GM18520 (cell line): ENCODE measurements around the gene GFAP.

Experiments used
- ATAC-seq: cut with Tn5 transposase; IDR thresholded peaks from one replicate; pipeline ENCODE4 v1.9.1; 2021; ENCODE audit not compliant: unreplicated experiment

The GFAP gene

DNA sequence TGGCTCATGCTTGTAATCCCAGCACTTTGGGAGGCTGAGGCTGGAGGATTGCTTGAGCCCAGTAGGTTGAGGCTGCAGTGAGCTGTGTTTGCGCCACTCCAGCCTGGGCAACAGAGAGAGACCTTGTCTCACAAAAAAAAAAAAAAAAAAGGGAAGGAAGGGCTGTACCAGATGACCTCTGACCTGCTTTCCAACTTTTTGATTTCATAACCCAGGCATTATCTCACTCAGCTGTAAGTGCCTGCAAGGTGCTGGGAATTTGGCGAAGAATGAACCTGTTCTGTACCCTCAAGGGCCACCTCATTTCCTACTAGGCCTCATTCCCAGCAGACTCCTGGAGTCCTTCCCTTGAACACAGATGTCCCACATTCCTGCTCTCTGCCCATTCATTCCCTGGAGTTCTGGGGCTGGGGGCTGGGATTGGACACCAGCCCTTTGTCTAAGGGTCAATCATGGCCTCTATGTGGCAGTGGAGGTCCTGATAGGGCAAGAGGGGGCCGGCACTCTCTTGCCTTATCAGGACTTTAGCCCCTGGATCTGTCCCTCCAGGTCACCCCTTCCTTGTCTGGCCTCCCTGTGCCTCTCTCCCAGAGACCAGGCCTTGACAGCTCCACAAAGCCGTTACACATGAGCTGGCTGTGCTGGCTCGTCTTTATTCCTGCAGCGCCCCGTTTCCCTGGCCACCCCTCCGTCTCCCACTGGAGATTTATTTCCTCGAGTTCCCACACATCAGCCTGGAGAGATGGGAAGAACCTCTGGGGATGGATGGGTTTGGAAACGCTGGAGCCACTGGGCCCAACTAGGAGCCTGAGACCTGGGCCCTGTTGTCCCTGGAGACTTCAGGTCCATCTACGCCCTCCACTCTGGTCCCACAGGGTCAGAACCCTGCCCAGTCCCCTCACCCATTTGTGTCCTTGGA lies 821 bp upstream of the GFAP start:
- no peak for ATAC-seq

DNA sequence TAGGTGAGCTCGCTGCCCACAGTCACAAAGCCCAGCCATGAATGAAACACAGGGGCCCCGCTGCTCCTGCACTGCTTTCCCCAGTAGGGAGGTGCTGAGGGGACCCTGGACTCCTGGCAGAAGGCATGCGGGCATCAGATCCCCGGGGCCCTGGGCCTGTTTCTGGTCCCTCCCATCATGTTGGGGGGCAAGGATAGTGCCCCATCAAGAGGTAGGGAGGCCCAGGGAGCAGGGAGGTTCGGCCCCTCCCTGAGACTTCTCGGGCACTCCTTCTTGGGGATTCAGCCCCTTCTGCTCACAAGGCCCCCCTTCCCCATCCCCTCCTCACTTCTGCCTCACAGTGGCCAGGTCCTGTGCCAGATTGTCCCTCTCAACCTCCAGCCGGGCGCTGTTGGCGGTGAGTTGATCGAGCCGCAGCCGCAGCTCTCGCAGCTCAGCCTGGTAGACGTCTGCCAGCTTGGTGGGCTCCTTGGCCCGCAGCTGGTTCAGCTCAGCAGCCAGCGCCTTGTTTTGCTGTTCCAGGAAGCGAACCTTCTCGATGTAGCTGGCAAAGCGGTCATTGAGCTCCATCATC lies 515 bp downstream of the GFAP start:
- ATAC-seq: no peak

DNA sequence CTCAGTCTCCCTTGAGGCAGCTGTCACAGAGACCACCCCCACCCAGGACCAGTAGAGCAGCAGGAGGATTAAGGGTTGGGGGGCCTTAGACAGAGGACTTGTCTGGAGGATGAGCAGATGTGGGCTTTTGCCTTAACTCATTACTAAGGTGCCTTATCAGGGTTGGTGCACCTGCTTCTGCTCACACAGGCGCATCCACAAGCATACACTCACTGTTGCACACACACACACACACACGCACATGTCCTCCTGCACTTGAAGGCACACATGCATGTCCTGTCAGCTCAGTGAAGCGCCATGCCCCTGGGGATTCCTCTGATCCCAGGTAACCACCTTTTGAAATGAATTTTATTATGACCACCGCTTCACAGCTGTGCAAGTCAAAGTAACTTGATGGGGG lies 1.2 kb downstream of the GFAP start:
- no peak for ATAC-seq

DNA sequence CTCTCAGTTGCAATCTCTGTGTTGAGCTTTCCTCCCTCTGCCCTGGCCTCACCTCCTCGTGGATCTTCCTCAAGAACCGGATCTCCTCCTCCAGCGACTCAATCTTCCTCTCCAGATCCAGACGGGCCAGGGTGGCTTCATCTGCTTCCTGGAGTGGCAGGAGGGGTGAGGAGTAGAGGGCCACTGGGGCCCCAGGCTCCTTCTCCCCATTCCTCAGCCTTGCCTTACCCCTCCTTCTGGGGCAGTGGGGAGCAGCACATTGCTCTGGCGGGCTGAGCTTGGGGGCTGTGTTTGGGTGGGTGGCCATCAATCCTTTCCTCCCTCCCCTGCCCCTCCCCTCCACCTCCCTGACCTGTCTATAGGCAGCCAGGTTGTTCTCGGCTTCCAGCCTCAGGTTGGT lies 1.6 kb downstream of the GFAP start:
- no peak for ATAC-seq

DNA sequence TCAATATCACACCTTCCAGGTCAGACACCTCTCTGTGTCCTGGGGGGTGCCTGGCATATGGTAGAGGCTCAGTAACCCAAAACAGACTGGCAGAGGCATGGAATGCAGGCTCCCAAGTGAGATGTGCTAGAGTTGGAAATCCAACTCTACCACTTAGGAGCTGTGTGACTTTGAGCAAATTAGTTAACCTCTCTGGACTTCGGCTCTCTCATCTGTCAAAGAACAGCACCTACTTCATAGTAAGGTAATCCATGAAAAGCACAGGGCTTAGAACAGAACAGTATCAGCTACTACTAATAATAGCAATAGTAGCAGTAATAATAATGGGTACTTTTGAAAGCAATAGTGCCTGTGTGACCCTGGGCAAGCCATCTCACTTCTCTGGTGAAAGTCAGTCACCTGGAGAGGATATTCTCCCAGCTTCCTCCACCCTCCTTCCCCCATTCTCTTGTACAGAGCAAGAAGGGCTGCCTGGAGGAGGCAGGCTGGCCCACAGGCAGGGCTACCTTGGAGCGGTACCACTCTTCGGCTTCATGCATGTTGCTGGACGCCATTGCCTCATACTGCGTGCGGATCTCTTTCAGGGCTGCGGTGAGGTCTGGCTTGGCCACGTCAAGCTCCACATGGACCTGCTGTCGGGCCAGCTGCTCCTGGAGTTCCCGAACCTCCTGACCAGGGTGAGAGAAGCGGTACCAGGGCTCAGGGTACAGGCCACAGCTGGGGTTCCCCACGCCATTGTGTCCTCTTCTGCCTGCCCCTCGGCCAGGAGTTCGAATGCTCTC lies 2.3 kb downstream of the GFAP start:
- no peak for ATAC-seq

DNA sequence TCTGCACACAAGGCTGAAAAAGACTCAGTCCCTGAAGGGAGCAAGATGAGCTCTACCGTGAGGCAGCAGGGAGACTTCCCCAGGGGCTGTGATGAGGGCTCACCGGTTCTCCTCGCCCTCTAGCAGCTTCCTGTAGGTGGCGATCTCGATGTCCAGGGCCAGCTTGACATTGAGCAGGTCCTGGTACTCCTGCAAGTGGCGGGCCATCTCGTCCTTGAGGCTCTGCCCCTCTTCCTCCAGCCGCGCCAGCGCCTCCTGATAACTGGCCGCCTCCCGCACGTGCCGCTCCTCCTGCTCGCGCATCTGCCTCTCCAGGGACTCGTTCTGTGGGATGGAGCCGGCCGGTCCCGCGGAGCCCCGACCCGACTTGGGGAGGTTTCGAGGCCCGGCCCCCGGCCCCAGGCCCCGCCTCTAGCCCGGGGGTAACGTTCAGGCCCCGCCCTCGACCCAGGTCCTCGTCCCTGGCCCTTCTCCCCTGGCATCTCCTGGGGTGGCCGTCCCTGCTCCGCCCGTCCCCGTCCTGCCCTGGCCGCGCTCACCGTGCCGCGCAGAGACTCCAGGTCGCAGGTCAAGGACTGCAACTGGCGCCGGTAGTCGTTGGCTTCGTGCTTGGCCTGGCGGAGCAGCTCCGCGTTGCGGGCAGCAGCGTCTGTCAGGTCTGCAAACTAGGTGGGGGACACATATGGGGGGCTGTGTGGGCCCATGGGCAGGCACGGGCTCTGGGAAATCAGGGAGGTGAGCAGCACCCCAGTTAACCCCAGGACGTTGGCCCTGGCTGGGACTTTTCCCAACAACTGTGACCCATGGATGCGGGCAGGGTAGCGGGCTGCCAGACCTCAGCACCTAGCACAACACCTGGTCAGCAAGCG lies 3.9 kb downstream of the GFAP start:
- no peak for ATAC-seq

DNA sequence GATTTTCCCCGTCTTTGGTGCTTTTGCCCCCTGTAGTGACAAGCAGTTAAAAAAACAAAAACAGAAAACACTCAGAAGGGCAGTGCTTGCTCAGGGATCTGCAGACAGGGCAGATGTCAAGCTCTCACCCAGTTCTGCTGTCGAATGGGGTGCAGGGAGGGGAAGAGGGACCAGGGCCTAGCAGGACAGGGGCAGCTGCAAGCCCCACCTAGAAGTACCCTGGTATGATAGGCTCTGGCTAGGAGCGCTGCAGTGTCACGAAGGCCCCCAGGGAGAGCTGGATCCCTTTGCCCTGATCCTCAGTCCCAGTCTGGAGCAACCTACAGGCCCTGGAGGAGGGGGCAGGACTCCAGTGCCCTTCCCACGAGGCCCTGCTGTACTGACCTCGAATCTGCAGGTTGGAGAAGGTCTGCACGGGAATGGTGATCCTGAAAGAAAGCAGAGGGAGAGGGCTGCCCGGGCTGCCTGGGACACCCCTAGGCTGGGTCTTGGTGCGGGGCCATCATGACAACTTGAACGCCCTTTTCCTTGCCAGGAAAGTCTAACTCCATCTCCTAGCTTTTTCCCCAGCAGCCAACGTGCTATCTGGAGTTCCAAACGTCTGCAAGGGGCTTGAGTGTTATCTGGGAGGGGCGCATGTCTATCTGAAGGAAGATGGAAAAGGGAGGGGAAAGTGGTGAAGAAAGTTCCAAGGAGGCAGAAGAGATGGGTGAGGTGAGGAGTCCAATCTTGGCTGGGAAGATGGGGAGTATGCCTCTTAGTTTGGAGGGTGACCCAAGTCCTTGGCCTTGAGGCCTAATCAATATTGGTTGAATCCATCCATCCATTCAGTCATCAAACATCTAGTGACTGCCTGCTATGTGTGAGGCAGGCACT lies 4.8 kb downstream of the GFAP start:
- ATAC-seq: no peak

DNA sequence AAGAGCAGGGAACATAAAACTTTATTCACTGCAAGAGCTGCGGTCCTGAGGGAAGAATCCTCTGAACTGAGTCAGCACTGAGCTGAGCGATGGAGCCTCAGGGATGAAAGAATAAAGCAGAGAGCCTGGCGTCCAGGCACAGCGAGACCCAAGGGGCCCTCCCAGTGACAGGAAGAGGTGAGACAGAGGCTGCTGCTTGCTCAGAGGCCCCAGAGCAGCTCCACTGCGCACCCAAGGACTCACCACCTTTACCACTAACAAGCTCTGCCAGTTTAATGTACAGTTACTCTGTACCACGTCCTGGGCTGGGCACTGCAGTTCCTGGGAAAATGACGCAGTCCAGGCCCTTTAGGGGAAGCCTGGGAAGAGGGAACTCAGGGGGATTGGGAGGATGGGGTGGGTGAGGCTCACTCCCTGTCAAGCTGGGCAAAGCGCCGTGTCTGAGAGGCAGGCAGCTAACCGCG lies 5.6 kb downstream of the GFAP start:
- no peak for ATAC-seq

DNA sequence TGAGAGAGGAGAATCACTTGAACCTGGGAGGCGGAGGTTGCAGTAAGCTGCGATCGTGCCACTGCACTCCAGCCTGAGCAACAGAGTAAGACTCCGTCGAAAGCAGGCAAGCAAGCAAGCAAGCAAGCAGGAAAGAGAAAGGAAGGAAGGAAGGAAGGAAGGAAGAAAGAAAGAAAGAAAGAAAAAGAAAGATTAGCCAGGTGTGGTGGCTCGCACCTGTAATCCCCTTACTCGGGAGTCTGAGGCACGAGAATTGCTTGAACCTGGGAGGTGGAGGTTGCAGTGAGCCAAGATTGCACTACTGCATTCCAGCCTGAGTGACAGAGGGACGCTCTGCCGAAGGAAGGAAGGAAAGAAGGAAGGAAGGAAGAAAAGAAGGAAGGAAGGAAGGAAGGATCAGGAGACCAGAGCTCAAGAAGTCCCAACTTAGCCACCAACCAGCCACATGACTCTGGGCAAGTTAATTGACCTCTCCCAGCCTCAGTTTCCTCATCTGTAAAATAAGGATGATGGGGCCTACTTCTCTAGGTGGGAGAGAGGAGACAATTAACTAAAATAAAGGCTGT lies 6.5 kb downstream of the GFAP start:
- no peak for ATAC-seq

DNA sequence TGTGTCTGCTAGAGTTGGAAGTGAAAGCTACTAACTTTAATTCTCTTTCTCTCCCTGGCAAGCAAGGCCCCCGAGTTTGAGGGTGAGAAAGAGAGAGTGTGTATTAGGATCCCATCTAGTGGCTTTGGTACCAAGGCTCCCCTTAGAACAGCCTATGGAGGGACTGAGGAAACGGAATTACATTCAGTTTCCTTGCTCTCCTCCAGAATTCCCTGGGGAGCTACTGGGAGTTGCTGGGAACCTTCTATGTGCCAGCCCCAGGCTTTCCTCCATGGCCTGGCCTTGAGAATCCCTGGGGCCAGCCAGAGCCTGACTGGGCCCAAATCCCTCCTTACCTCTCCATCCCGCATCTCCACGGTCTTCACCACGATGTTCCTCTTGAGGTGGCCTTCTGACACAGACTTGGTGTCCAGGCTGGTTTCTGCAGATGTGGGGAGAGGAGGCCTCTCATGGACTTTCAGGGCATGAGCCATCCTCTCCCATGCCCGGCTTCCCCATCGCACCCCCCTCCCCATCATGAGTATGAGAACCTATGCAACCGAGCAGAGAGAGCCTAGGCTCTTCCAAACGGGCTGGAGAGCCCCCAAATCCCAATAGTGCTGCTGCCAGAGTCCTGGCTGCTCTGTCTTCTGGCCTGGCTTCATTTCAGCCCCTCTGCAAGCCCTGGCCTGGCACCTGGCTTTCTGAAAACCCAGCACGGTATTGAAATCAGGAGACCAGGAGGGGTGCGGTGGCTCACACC lies 7.4 kb downstream of the GFAP start:
- ATAC-seq: no peak

DNA sequence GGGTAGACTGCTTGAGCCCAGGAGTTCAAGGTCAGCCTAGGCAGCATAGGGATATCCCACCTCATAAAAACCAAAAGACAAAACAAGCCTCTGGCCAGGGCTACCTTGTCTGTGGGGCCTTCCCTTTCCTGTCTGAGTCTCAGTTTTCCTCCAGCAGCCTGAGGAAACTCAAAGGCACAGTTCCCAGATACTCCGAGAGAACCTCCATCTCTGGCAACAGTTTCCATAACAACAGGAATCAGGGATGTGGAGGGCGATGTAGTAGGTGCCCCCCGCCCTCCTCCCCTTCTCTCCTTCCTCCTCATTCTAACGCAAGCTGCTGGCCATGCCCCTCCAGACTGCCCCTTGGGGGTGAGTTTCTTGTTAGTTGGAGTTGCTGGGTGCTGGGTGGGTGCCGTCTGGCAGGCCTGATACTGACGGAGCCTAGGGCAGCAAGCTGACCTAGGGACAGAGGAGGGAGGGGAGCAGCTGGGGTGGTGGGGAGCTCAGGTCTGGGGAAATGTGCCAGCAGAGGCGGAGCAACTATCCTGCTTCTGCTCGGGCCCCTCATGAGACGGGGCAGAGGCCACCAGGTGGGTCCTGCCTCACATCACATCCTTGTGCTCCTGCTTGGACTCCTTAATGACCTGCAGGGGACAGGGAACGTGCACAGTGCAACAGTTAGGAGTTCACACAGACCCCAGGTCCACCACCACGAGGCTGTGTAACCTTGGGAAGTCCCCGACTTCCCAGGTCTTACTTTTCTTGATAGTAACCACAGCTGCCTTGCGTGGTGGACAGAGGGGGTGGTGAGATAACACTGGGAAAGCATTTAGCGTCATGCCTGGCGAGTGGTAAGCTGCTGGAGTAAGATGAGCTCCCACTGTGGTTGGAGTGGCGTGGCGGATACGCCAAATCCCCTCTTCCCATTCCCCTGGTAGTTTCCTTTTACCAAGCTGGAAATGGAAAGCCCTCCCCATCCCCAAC lies 8.3 kb downstream of the GFAP start:
- no peak for ATAC-seq

DNA sequence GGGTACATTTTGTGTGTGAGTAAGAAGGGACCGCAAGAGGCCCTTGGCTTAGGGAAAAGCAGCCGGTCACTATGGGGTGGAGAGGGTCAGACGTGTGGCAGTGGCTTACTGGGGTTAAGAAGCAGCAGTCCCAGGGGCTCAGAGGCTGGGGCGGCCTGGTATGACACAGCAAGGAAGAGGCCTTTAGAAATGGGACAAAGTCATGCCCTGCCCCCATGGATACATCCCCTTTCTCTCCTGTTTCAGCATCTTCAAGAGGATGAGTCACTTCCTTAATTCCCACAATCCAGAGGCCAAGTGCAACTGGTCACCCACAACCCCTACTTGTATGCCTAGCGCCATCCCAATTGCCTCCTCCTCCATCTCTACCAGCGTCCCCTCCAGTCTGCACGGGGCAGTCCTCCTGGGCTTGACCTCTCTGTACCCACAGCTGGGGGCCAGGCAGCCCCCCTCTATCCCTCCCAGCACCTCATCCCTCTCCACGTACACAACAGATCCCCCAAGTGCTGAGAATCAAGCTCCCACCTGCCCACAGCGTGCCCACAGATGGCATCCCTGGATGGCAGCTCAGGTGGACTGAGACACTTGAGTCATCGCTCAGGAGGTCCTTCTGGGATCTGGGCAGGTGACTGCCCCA lies 9.2 kb downstream of the GFAP start:
- ATAC-seq: no peak

DNA sequence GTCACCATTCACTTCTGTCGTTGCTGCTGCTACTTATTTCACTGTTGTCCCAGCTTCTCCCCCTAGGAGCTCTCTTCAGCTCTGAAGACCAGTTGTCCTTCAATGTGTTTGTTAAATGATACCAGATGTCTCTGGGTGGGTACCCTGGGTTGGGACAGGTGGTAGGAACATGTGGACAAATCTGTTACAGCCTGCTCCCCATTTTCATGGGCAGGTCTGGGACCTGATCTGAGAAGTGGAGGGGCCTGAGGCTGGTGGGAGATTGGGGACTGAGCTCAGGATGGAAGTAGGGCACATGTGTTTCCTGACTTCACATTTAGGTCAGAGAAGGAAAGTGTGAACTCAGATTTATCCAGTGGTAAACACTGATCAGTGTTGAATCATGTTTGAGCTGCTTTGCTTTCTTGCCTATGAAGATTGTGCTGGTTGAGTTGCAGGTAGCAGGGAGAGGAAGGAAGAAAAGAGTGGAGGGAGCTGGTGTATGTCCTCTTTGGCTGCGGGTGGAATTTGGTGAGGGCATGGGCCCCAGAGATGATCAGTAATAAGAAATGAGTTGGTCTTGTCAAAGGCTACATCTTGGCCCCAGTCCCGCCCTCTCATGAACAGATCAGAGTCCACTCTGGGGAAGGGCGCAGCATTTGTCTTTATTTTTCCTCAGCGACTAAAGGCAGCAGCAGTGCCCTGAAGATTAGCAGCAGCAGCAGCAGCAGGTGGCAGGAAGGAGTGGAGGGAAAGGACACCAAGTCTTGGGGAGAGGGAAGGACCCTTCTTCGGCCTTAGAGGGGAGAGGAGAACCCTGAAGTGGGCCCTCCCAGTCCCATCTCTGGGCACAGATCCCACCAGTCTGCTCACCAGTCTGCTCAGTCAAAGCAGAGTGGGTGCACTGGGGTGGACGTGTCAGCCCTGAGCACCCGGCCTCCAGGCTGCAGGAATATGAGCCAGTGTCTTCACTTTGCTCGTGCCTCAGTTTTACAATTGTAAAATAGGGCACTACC lies 10.0 kb downstream of the GFAP start:
- ATAC-seq: no peak

DNA sequence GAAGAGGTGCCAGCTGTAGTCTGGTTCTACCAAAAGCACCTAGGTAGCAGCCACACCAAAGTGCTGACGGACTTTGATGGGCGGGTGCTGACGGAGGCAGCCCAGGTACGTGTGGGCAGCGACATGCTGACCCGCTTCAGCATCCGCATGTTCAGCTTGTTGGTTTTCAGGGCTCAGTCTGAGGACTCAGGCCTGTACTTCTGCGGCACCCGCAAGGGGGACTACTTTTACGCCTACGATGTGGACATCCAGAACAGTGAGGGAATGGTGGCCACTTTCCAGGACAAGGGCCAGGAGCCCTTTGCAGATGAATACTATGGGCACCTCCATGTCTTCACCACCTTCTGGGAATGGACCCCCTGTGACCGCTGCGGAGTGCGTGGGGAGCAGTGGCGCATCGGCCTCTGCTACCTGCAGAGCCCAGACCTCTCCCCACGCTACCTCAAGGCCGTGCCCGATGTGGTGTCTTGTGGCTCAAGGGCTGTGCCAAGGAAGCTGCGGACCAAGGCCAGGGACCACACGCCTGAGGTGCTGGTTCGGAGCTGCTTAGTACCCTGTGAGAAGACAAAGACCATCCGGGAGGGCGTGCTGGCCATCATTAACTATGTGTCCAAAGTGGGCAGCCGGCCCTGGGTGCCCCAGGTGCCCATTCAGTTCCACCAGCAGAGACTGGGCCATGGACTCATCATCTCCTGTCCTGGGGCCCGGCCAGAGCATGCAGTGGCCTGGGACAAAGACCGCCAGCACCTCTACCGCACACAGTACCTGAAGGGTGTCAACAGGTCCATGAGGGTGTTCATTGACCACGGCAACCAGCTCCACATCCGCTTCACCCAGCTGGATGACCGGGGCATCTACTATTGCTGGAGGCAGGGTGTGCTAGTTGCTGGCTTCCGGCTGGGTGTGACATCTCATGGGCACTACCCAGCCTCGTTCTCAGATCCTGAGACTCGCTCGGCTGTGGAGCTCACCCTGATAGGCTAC lies 11.0 kb downstream of the GFAP start:
- ATAC-seq: no peak
